ENCODE measurements around the gene FKBP3. TPM values are rescaled to one million over a fixed set of nuclear protein-coding genes. Genes with fewer than 3 reads are reported as not detected.

The FKBP3 gene
- total and polyA plus RNA-seq, 2 of the 13 experiments (the other 11 are each of a cell fraction or from before 2014, with no cell fraction given), result 57.0 to 87.6 TPM

- TF ChIP-seq ZNF556 (CRISPR knock-in tag; IDR thresholded peaks at IDR 0.05; ENCODE audit: borderline replicate concordance) (peak; percentile 85), GATAD1 (CRISPR knock-in tag; IDR thresholded peaks at IDR 0.05) (peak; percentile 76), BHLHE40 (IDR thresholded peaks at IDR 0.05; ENCODE audit: low read length) (peak; percentile 66), PHF5A (CRISPR knock-in tag; IDR thresholded peaks at IDR 0.05; ENCODE audit: low read depth, unreplicated experiment) (no peak), FLYWCH1 (CRISPR knock-in tag; IDR thresholded peaks at IDR 0.05) (no peak), ZNF839 (CRISPR knock-in tag; IDR thresholded peaks at IDR 0.05; ENCODE audit: borderline replicate concordance) (peak; percentile 68; the same call in 1 of the 2 replicates), ZNF138 (CRISPR knock-in tag; IDR thresholded peaks at IDR 0.05; ENCODE audit: low read depth) (no peak), SAFB2 (CRISPR knock-in tag; IDR thresholded peaks at IDR 0.05; ENCODE audit: borderline replicate concordance, low read depth) (0 out of 2 replicates have a peak, but pooled peaks have one; percentile 37), PLRG1 (conservative IDR thresholded peaks at IDR 0.05) (no peak), FOXK1 (CRISPR knock-in tag; IDR thresholded peaks at IDR 0.05; ENCODE audit: borderline replicate concordance, low read depth) (peak; percentile 27; the same call in 1 of the 2 replicates), ISL2 (CRISPR knock-in tag; IDR thresholded peaks at IDR 0.05) (no peak), PCBP1 (IDR thresholded peaks at IDR 0.05; ENCODE audit: borderline replicate concordance, low read depth, low read length) (0 out of 2 replicates have a peak, but pooled peaks have one; percentile 54), SRF (IDR thresholded peaks at IDR 0.05; ENCODE audit: low read depth, low read length) (no peak), RAD21 (CRISPR knock-in tag; IDR thresholded peaks at IDR 0.05) (peak; percentile 53), MAZ (IDR thresholded peaks at IDR 0.05; ENCODE audit: borderline replicate concordance, low read depth, low read length) (no peak; the same call in 1 of the 2 replicates), MAZ (CRISPR knock-in tag; IDR thresholded peaks at IDR 0.05; ENCODE audit: low read depth) (peak; percentile 64; the same call in 1 of the 2 replicates), ZBTB38 (CRISPR knock-in tag; IDR thresholded peaks at IDR 0.05) (peak; percentile 67; the same call in 1 of the 2 replicates), ATF2 (CRISPR knock-in tag; IDR thresholded peaks at IDR 0.05) (no peak), ZBTB42 (CRISPR knock-in tag; IDR thresholded peaks at IDR 0.05) (0 out of 2 replicates have a peak, but pooled peaks have one; percentile 46), ZNF282 (IDR thresholded peaks at IDR 0.05; ENCODE audit: partially characterized antibody) (no peak), REL (CRISPR knock-in tag; conservative IDR thresholded peaks at IDR 0.05) (no peak), TFAP4 (IDR thresholded peaks at IDR 0.05; ENCODE audit: borderline replicate concordance, low read depth) (peak; percentile 79; the same call in 1 of the 2 replicates), SP2 (CRISPR knock-in tag; IDR thresholded peaks at IDR 0.05) (no peak), ZNF431 (CRISPR knock-in tag; IDR thresholded peaks at IDR 0.05; ENCODE audit: borderline replicate concordance, low read depth) (no peak)
- TF ChIP-seq, protein P1, sequence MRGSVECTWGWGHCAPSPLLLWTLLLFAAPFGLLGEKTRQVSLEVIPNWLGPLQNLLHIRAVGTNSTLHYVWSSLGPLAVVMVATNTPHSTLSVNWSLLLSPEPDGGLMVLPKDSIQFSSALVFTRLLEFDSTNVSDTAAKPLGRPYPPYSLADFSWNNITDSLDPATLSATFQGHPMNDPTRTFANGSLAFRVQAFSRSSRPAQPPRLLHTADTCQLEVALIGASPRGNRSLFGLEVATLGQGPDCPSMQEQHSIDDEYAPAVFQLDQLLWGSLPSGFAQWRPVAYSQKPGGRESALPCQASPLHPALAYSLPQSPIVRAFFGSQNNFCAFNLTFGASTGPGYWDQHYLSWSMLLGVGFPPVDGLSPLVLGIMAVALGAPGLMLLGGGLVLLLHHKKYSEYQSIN (CRISPR knock-in tag; IDR thresholded peaks at IDR 0.05; ENCODE audit: borderline replicate concordance), result no peak
- TF ChIP-seq, protein P2, sequence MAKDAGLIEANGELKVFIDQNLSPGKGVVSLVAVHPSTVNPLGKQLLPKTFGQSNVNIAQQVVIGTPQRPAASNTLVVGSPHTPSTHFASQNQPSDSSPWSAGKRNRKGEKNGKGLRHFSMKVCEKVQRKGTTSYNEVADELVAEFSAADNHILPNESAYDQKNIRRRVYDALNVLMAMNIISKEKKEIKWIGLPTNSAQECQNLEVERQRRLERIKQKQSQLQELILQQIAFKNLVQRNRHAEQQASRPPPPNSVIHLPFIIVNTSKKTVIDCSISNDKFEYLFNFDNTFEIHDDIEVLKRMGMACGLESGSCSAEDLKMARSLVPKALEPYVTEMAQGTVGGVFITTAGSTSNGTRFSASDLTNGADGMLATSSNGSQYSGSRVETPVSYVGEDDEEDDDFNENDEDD (CRISPR knock-in tag; IDR thresholded peaks at IDR 0.05; ENCODE audit: borderline replicate concordance), result peak; percentile 71; the same call in 1 of the 2 replicates
These were observed 50.1 kb downstream of the FKBP3 start, which contains the start of gene PRPF39 (continued) for GRCh38 chr14:45083976-45084722.
